ENCODE data around the gene ERG28. TPM values are rescaled to one million over a fixed set of nuclear protein-coding genes. Genes with fewer than 3 reads are reported as not detected.

Gene ERG28
- polyA plus RNA-seq, 1 of the 3 experiments (the other 2 are of a cell fraction) = 14.8 TPM

DNA sequence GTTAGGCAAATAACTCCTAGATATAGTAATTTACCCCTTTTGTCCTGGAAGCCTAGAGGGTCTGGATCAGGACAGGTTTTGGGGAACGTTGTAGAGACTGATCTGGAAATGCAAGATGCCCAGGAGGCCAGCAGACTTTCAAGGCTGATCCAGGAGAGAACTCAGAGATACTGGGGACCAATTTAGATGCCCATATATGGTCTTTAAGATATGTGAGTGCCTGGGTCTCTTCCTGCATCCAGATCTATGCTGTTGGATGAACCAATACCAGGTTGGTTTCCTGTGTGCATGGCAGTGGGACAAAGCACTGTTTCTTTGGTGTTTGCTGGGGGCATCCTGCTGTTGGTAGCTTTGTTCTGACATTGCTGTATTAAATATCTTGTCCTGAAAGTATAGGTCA lies 5.4 kb downstream of the ERG28 start:
- TF ChIP-seq, protein P1, sequence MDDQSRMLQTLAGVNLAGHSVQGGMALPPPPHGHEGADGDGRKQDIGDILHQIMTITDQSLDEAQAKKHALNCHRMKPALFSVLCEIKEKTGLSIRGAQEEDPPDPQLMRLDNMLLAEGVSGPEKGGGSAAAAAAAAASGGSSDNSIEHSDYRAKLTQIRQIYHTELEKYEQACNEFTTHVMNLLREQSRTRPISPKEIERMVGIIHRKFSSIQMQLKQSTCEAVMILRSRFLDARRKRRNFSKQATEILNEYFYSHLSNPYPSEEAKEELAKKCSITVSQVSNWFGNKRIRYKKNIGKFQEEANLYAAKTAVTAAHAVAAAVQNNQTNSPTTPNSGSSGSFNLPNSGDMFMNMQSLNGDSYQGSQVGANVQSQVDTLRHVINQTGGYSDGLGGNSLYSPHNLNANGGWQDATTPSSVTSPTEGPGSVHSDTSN (IDR thresholded peaks at IDR 0.05) = no peak
- TF ChIP-seq FOXM1 (IDR thresholded peaks at IDR 0.05; ENCODE audit: low read depth) = no peak
- no peak for TF ChIP-seq NFIC (IDR thresholded peaks at IDR 0.05; ENCODE audit: borderline replicate concordance)
- no peak for TF ChIP-seq JUND (IDR thresholded peaks at IDR 0.05)
- no peak for TF ChIP-seq SIN3A (IDR thresholded peaks at IDR 0.05; ENCODE audit: borderline replicate concordance, low read depth, low read length)
- no peak for TF ChIP-seq YY1 (IDR thresholded peaks at IDR 0.05; ENCODE audit: low read depth)
- no peak for TF ChIP-seq EP300 (IDR thresholded peaks at IDR 0.05; ENCODE audit: borderline replicate concordance in 1 of 2, low read depth in 1 of 2, low read length in 1 of 2)
- TF ChIP-seq TAF1 (IDR thresholded peaks at IDR 0.05; ENCODE audit: borderline replicate concordance, low read depth, low read length) = no peak
- TF ChIP-seq, protein P2, sequence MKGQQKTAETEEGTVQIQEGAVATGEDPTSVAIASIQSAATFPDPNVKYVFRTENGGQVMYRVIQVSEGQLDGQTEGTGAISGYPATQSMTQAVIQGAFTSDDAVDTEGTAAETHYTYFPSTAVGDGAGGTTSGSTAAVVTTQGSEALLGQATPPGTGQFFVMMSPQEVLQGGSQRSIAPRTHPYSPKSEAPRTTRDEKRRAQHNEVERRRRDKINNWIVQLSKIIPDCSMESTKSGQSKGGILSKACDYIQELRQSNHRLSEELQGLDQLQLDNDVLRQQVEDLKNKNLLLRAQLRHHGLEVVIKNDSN (IDR thresholded peaks at IDR 0.05; ENCODE audit: borderline replicate concordance, low read depth) = no peak
- TF ChIP-seq MEF2A (IDR thresholded peaks at IDR 0.05; ENCODE audit: borderline replicate concordance, low read depth) = no peak
- TF ChIP-seq, protein P3, sequence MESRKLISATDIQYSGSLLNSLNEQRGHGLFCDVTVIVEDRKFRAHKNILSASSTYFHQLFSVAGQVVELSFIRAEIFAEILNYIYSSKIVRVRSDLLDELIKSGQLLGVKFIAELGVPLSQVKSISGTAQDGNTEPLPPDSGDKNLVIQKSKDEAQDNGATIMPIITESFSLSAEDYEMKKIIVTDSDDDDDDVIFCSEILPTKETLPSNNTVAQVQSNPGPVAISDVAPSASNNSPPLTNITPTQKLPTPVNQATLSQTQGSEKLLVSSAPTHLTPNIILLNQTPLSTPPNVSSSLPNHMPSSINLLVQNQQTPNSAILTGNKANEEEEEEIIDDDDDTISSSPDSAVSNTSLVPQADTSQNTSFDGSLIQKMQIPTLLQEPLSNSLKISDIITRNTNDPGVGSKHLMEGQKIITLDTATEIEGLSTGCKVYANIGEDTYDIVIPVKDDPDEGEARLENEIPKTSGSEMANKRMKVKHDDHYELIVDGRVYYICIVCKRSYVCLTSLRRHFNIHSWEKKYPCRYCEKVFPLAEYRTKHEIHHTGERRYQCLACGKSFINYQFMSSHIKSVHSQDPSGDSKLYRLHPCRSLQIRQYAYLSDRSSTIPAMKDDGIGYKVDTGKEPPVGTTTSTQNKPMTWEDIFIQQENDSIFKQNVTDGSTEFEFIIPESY (IDR thresholded peaks at IDR 0.05; ENCODE audit: borderline replicate concordance, low read depth) = no peak
- no peak for TF ChIP-seq FOSL2 (IDR thresholded peaks at IDR 0.05; ENCODE audit: borderline replicate concordance, low read depth)
- TF ChIP-seq, protein P4, sequence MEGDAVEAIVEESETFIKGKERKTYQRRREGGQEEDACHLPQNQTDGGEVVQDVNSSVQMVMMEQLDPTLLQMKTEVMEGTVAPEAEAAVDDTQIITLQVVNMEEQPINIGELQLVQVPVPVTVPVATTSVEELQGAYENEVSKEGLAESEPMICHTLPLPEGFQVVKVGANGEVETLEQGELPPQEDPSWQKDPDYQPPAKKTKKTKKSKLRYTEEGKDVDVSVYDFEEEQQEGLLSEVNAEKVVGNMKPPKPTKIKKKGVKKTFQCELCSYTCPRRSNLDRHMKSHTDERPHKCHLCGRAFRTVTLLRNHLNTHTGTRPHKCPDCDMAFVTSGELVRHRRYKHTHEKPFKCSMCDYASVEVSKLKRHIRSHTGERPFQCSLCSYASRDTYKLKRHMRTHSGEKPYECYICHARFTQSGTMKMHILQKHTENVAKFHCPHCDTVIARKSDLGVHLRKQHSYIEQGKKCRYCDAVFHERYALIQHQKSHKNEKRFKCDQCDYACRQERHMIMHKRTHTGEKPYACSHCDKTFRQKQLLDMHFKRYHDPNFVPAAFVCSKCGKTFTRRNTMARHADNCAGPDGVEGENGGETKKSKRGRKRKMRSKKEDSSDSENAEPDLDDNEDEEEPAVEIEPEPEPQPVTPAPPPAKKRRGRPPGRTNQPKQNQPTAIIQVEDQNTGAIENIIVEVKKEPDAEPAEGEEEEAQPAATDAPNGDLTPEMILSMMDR (IDR thresholded peaks at IDR 0.05) = no peak
- TF ChIP-seq GATA2 (CRISPR knock-in tag; IDR thresholded peaks at IDR 0.05) = no peak
- no peak for TF ChIP-seq RXRA (IDR thresholded peaks at IDR 0.05; ENCODE audit: borderline replicate concordance, low read depth)
- no peak for TF ChIP-seq EZH2phosphoT487 (IDR thresholded peaks at IDR 0.05; ENCODE audit: borderline replicate concordance, low read depth)
- no peaks in the 10 kb centered on the region for H3K27me3 ChIP-seq (ENCODE audit: insufficient read depth)
- DNase-seq = no peak
- no peaks in the 10 kb centered on the region for H3K9me3 ChIP-seq
- no peaks in the 10 kb centered on the region for H3K9me2 ChIP-seq
- no peak overlapping the region for H3K27ac ChIP-seq (ENCODE audit: low read depth in 2 of 2, low read length in 1 of 2)
- CTCF ChIA-PET = interaction anchor here (0.6 to 11.4 kb wide), 20 partner anchors 8 to 1467 kb away, joined by 3 to 439 read pairs (median 7); partner anchors contain the start of gene FLVCR2
- 0% methylated on average over 1 of the region's 1 CpG for WGBS (ENCODE audit: low lambda C conversion rate)
- peaks cover 22 to 47% of the 10 kb centered on the region in 2 experiments for H3K36me3 ChIP-seq (replicated peaks in 1 of 2; ENCODE audit: control insufficient read depth in 1 of 2, insufficient read depth in 2 of 2, low read length in 1 of 2)
- POLR2A ChIA-PET = no interaction called here
- H3K4me1 ChIP-seq (ENCODE audit: control insufficient read depth in 1 of 2, insufficient read depth in 2 of 2, low read depth in 1 of 2, low read length in 1 of 2) = peaks cover 0 to 6% of the 10 kb centered on the region in 2 experiments; a peak in 1 of 4 replicates
- no peaks in the 10 kb centered on the region for H4K20me1 ChIP-seq (ENCODE audit: insufficient read depth)
- H3K4me3 ChIP-seq (ENCODE audit: low read depth in 2 of 2, low read length in 1 of 2) = no peak overlapping the region
- H2AFZ ChIP-seq (ENCODE audit: low read depth) = no peak overlapping the region
- no peak overlapping the region for H3K9ac ChIP-seq
- no peaks in the 10 kb centered on the region for H3F3A ChIP-seq (replicated peaks; ENCODE audit: insufficient read depth)
- no peak overlapping the region for H3K4me2 ChIP-seq
- H3K79me2 ChIP-seq (ENCODE audit: insufficient read depth) = peaks cover 4% of the 10 kb centered on the region; the same call in 1 of the 2 replicates

Measured in SK-N-SH (cell line).